ENCODE results near the gene CCPG1. TPM values are rescaled to one million over a fixed set of nuclear protein-coding genes. Genes with fewer than 3 reads are reported as not detected.
A peak's percentile ranks its signal among the peaks of the same experiment; 100 is the strongest.
"Not testable (repeated sequence)": the region's sequence is repeated elsewhere in the genome, so short reads cannot be mapped to it uniquely, and the experiment has no call there.

Gene CCPG1
- total RNA-seq, 2 donors from 2014 or later: 64.3 to 71.9 TPM

DNA sequence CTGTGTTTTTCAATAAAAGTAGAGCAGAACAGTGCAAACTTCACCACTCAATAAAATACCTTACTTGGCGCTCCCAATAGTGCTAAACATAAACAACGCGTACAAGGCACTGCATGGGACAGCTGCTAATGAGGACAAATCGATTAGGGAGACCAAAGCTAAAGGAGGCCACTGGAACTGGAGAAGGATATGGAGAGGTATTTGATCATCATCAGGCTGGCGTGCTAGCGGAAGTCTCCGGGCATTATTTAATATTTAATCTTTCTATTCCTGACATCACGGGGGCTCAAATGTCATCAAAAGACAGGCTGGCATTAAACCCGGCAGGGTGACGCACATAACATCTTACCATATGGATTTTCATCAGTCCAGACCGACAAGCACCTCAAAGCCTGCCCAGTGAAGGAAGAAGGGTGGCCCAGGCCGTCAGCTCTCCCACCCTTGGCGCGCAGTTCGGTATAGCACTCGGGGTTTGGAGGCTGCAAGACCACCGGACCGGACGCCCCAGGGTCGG is 604 bp downstream of the CCPG1 start:
- no peaks in the 10 kb centered on the region for H3K36me3 ChIP-seq (replicated peaks in 1 of 2; ENCODE audit: insufficient read depth in 1 of 2, low read depth in 2 of 2)
- H3K4me1 ChIP-seq: peaks cover 49% of the 10 kb centered on the region
- no peaks in the 10 kb centered on the region for H3K9me3 ChIP-seq
- H3K27me3 ChIP-seq: no peaks in the 10 kb centered on the region
- peak overlapping the region; percentile 92 to 99 (median 92) for H3K27ac ChIP-seq
- DNase-seq: peak in 1 of 4 donors; percentile 55
- intact Hi-C loops (cut with DNase I): no loop called here
- peak overlapping the region; percentile 53 to 81 for H3K4me3 ChIP-seq
- ATAC-seq: peak; percentile 12
- WGBS, 2 donors: 1 to 8% methylated on average over 9 to 20 of the region's 20 CpGs
- TF ChIP-seq, protein P1, sequence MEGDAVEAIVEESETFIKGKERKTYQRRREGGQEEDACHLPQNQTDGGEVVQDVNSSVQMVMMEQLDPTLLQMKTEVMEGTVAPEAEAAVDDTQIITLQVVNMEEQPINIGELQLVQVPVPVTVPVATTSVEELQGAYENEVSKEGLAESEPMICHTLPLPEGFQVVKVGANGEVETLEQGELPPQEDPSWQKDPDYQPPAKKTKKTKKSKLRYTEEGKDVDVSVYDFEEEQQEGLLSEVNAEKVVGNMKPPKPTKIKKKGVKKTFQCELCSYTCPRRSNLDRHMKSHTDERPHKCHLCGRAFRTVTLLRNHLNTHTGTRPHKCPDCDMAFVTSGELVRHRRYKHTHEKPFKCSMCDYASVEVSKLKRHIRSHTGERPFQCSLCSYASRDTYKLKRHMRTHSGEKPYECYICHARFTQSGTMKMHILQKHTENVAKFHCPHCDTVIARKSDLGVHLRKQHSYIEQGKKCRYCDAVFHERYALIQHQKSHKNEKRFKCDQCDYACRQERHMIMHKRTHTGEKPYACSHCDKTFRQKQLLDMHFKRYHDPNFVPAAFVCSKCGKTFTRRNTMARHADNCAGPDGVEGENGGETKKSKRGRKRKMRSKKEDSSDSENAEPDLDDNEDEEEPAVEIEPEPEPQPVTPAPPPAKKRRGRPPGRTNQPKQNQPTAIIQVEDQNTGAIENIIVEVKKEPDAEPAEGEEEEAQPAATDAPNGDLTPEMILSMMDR (IDR thresholded peaks at IDR 0.05): no peak
- TF ChIP-seq POLR2A (IDR thresholded peaks at IDR 0.05): no peak

DNA sequence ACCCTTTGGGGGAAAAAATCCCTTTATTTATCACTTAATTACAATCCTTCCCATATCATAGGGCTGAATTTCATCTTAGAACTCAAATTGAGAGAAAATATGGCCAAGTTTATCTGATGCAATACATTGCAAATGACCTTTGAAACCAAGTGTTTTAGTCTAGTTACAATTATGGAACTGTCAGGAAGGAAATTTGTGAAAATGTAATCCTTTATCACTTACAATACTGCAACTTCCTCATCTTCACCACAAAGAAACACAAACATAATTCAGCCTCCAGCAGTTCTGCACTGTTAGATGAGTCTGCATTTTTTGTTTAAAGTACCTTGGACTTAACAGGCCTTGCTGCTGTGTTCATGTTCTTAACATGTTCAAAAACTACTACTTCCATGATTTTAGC is 4.6 kb downstream of the CCPG1 start:
- ATAC-seq: no peak
- intact Hi-C loops (cut with DNase I): no loop called here
- Histone ChIP-seq H3K4me3 (no peak overlapping the region), H3K36me3 (replicated peaks in 1 of 2; ENCODE audit: insufficient read depth in 1 of 2, low read depth in 2 of 2) (no peaks in the 10 kb centered on the region), H3K9me3 (no peaks in the 10 kb centered on the region), H3K27ac (peak overlapping the region in 2 of 4 donors; percentile 13 to 54), H3K27me3 (no peaks in the 10 kb centered on the region), H3K4me1 (peaks cover 56% of the 10 kb centered on the region)
- DNase-seq: no peak
- TF ChIP-seq POLR2A (IDR thresholded peaks at IDR 0.05): no peak
- TF ChIP-seq, protein P1 (IDR thresholded peaks at IDR 0.05): no peak

DNA sequence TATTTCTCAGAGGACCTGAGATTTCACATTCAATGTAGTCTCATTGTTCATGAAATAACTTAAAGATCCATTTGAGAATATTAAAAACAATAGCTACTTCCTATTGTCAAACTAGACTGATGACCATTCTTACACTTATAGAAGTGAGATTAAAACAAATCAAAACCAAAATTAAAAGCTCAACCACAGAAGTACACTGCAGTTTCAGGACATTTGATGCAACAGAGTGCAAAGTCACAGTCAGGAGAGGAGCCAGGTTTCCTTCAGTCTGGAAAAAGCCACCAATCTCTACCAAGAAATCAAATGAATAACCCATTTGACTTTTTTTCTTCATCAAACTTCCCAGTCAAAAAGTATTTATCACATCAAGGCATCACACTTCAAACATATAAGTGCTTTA is 5.5 kb downstream of the CCPG1 start:
- TF ChIP-seq POLR2A (IDR thresholded peaks at IDR 0.05): no peak
- TF ChIP-seq, protein P1 (IDR thresholded peaks at IDR 0.05): no peak
- H3K36me3 ChIP-seq (replicated peaks in 1 of 2; ENCODE audit: insufficient read depth in 1 of 2, low read depth in 2 of 2): no peaks in the 10 kb centered on the region
- H3K4me3 ChIP-seq: no peak overlapping the region
- intact Hi-C loops (cut with DNase I): no loop called here
- no peaks in the 10 kb centered on the region for H3K27me3 ChIP-seq
- H3K9me3 ChIP-seq: no peaks in the 10 kb centered on the region
- H3K4me1 ChIP-seq: peaks cover 56% of the 10 kb centered on the region
- ATAC-seq: no peak
- peak overlapping the region in 1 of 4 donors; percentile 54 for H3K27ac ChIP-seq
- no peak for DNase-seq

DNA sequence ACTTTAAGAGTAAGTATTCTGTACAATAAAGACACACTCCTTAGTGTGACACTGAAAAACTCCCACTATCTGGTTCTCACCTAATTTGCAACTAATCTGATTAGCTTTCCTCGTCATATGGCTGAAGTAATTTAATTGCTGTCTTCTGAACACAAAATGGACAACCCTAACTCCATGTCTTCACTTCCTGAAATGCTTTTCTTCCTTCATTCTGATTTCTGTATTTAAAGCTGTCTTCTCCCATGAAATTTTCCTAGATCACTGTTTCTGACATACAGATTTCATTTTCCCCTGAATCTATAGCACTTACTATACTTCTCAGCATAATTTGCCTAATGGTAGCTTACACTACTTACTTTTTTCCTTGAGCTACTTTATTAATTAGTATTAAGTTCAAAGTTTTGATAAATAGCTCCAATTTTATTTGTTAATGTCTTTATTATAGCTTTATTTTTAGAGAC is 6.3 kb downstream of the CCPG1 start:
- no peaks in the 10 kb centered on the region for H3K9me3 ChIP-seq
- 58 to 60% methylated on average over 1 of the region's 1 CpG for WGBS, 2 donors
- TF ChIP-seq, protein P1 (IDR thresholded peaks at IDR 0.05): no peak
- TF ChIP-seq POLR2A (IDR thresholded peaks at IDR 0.05): no peak
- H3K4me1 ChIP-seq: peaks cover 54% of the 10 kb centered on the region
- H3K27me3 ChIP-seq: no peaks in the 10 kb centered on the region
- intact Hi-C loops (cut with DNase I): no loop called here
- DNase-seq: no peak
- ATAC-seq: no peak
- H3K4me3 ChIP-seq: no peak overlapping the region
- H3K36me3 ChIP-seq (replicated peaks in 1 of 2; ENCODE audit: insufficient read depth in 1 of 2, low read depth in 2 of 2): no peaks in the 10 kb centered on the region
- H3K27ac ChIP-seq: peak overlapping the region in 1 of 4 donors; percentile 5

DNA sequence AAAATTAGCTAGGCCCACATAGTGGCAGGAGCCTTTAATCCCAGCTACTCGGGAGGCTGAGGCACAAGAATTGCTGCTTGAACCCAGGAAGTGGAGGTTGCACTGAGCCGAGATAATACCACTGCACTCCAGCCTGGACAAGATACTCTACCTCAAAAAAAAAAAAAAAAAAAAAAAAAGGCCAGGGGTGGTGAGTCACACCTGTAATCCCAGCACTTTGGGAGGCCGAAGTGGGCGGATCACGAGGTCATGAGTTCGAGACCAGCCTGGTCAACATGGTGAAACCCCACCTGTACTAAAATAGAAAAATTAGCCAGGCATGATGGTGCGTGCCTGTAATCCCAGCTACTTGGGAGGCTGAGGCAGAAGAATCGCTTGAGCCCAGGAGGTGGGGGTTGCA is 8.1 kb downstream of the CCPG1 start:
- DNase-seq; H3K4me3 ChIP-seq; H3K27ac ChIP-seq; ATAC-seq; H3K36me3 ChIP-seq (replicated peaks in 1 of 2; ENCODE audit: insufficient read depth in 1 of 2, low read depth in 2 of 2); H3K9me3 ChIP-seq; H3K27me3 ChIP-seq; intact Hi-C loops (cut with DNase I): not testable (repeated sequence)
- WGBS, 2 donors: 82 to 96% methylated on average over 7 to 8 of the region's 8 CpGs
- peaks cover 51% of the 10 kb centered on the region for H3K4me1 ChIP-seq
